GM21381 (cell line): ENCODE data around the gene ATXN1.

Experiments used
- ATAC-seq: cut with Tn5 transposase; IDR thresholded peaks from one replicate; pipeline ENCODE4 v1.9.1; 2021; ENCODE audit warnings: mild to moderate bottlenecking, moderate library complexity; ENCODE audit not compliant: unreplicated experiment

The ATXN1 gene

DNA sequence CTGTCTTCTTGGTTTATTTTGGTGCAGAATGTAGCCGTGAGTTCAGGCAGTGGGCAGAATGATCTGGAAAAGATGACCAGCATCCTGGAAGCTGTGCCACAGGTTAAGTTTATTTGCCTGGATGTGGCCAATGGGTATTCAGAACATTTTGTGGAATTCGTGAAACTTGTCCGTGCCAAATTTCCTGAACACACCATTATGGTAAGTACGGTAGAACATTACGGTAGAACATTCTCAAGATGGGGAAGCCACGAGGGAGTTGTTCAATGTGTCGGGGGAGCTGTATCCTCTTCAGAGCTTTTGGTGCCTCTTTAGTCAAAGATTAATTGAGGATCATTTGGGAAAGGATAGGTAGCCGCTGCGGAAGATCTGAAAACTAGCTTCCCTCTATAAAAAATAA, 506.7 kb downstream of the ATXN1 start:
- no peak for ATAC-seq

DNA sequence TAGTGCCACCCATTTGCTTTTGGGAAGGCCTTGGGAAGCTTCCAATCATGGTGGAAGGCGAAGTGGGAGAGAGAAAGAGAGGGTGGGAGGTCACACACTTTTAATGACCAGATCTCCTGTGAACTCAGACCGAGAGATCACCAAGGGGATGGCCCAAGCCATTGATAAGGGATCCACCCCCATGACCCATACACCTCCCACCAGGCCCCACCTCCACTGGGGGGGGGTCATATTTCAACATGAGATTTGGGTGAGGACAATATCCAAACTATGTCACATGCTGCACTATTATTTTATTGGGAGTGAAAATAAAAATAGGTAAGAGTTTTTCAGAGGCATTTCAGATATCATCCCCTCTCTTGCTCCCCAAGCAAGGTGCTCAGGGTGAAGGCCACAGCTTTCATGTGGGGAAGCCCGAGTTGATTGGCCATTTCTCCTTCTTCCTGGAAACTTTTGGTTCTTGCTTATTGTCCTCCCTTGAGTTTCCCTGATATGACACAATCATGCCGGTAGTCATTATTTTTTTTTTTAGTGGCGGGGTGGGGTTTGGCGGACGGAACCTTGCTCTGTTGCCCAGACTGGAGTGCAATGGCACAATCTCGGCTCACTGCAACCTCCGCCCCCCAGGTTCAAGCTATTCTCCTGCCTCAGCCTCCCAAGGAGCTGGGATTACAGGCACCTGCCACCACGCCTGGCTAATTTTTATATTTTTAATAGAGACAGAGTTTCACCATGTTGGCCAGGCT, 507.7 kb downstream of the ATXN1 start:
- ATAC-seq, result no peak

DNA sequence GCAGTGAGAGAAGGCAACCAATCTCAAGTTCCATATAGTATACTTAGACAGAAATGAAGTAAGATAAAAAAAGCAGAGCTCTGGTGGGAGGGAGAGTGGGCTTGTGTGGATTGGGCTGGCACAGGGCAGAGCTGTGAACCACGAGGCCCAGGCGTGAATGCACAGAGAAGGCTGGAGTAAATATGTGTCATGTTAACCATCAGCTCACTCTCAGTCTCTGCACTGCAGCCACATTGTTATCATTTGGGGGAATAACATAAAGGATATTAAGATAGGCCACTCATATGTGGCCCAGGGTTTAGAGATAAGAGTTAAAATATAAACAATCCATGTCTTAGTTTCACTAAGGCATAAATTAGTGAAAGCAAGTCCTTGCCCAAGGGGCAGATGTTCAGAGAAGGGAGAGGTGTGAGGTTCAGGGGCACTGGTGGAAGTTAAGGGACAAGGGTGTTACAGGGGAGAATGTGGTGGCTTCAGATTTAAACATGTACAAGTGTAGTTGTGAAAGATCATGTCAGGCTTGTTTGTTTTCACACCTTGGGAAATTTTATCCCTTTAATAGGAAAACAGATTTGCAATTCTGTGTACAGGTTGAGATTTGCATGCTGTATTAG, 508.5 kb downstream of the ATXN1 start:
- ATAC-seq, result no peak

DNA sequence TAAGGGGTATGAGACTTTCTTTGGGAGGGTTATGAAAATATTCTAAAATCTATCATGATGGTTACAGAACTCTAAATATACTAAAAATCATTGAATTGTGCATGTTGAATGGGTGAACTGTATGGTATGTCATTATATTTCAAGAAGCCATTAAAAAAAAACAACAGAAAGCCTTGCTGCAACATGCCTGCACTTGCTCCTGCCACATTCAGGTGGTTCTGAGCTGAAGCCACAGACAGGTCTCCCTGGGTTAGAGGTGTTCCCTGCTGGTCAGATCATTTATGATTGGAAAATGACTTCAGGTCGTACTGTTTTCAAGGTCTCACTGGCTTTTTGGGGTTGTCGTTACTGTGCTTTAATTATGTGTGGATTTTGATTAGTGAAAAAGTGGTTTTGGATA, 509.6 kb downstream of the ATXN1 start:
- no peak for ATAC-seq

DNA sequence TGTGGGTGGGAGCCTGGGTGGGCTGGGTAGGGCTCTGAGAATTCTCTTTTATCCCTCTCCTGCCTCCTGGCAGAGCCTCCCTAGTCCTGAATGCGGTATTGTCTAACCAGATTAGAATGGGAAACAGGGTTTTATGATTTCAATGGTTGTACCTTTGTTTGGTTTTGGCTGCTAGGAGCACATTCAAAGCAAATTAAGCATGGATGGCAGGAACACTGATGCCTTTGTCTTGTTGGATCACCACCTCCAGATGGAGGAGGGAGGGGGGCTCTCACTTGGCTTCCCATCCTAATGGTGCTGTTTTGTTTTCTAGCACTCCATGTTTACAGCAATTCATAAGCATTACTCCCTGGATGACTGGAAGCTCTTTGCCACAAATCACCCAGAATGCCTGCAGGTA, 511.3 kb downstream of the ATXN1 start:
- ATAC-seq, result no peak
